H9 (cell line): ENCODE data around the gene ADGRG1. TPM values are rescaled to one million over a fixed set of nuclear protein-coding genes. Genes with fewer than 3 reads are reported as not detected.

Experiments used
- DNase-seq: peaks from one replicate; pipeline ENCODE4 v3.0.0-alpha.2; 2017
- H2AFZ ChIP-seq: one replicate; pipeline ENCODE4 v1.6.1; 2013; ENCODE audit warnings: mild to moderate bottlenecking, low read length, control low read depth, moderate library complexity
- H2AK5ac ChIP-seq: 2 replicates; pipeline ENCODE4 v1.6.1; 2013; ENCODE audit warnings: low read length, control low read depth, mixed read lengths; ENCODE audit not compliant: insufficient read length
- H2BK120ac ChIP-seq: one replicate; pipeline ENCODE4 v1.6.1; 2013; ENCODE audit warnings: low read depth, mild to moderate bottlenecking, low read length, control low read depth, inconsistent platforms; ENCODE audit not compliant: poor library complexity, severe bottlenecking
- H2BK12ac ChIP-seq: 2 replicates; pipeline ENCODE4 v1.6.1; 2013; ENCODE audit warnings: low read length, control low read depth, mixed read lengths, low read depth; ENCODE audit not compliant: insufficient read length
- H2BK15ac ChIP-seq: 2 replicates; pipeline ENCODE4 v1.6.1; 2013; ENCODE audit warnings: low read depth, low read length, control low read depth
- H2BK20ac ChIP-seq: one replicate; pipeline ENCODE4 v1.6.1; 2013; ENCODE audit warnings: low read depth, mild to moderate bottlenecking, low read length, control low read depth, inconsistent platforms; ENCODE audit not compliant: poor library complexity, severe bottlenecking
- H2BK5ac ChIP-seq: 2 replicates; pipeline ENCODE4 v1.6.1; 2013; ENCODE audit warnings: low read length, control low read depth, mixed read lengths; ENCODE audit not compliant: insufficient read length
- H3K14ac ChIP-seq: 2 replicates; pipeline ENCODE4 v1.6.1; 2013; ENCODE audit warnings: low read length, control low read depth; ENCODE audit not compliant: insufficient read depth
- H3K18ac ChIP-seq: 2 replicates; pipeline ENCODE4 v1.6.1; 2013; ENCODE audit warnings: low read depth, mild to moderate bottlenecking, mixed read lengths, low read length, control low read depth; ENCODE audit not compliant: insufficient read length
- H3K23ac ChIP-seq: 2 replicates; pipeline ENCODE4 v1.6.1; 2013; ENCODE audit warnings: low read length, control low read depth, mixed read lengths, low read depth; ENCODE audit not compliant: insufficient read length
- H3K23me2 ChIP-seq: 2 replicates; pipeline ENCODE4 v1.6.1; 2013; ENCODE audit warnings: low read depth, mild to moderate bottlenecking, mixed read lengths, low read length, control low read depth; ENCODE audit not compliant: insufficient read length, poor library complexity, severe bottlenecking
- H3K27ac ChIP-seq: 2 replicates; pipeline ENCODE4 v1.5.1; 2013; ENCODE audit warnings: low read length, control low read depth, mixed read lengths, low read depth; ENCODE audit not compliant: insufficient read length
- H3K27me3 ChIP-seq: 2 replicates; pipeline ENCODE4 v1.6.1; 2013; ENCODE audit warnings: low read length, control low read depth, inconsistent platforms; ENCODE audit not compliant: insufficient read depth
- H3K4ac ChIP-seq: 2 replicates; pipeline ENCODE4 v1.6.1; 2013; ENCODE audit warnings: low read depth, mild to moderate bottlenecking, control low read depth, inconsistent platforms, low read length, moderate library complexity
- H3K4me1 ChIP-seq: 2 replicates; pipeline ENCODE4 v1.6.1; 2013; ENCODE audit warnings: low read length, control low read depth, inconsistent platforms; ENCODE audit not compliant: insufficient read depth
- H3K4me2 ChIP-seq: 2 replicates; pipeline ENCODE4 v1.6.1; 2013; ENCODE audit warnings: low read length, control low read depth, mixed read lengths; ENCODE audit not compliant: insufficient read length, insufficient read depth
- H3K56ac ChIP-seq: 2 replicates; pipeline ENCODE4 v1.6.1; 2013; ENCODE audit warnings: low read depth, mild to moderate bottlenecking, mixed read lengths, low read length, control low read depth; ENCODE audit not compliant: insufficient read length
- H3K79me1 ChIP-seq: 2 replicates; pipeline ENCODE4 v1.6.1; 2013; ENCODE audit warnings: low read depth, mild to moderate bottlenecking, moderate library complexity, low read length, control low read depth, inconsistent platforms; ENCODE audit not compliant: insufficient read depth, poor library complexity, severe bottlenecking
- H3K79me2 ChIP-seq: 2 replicates; pipeline ENCODE4 v1.6.1; 2013; ENCODE audit warnings: low read length, control low read depth, inconsistent platforms; ENCODE audit not compliant: insufficient read depth
- H3K9ac ChIP-seq: 2 replicates; pipeline ENCODE4 v1.6.1; 2013; ENCODE audit warnings: low read length, control low read depth, mixed read lengths; ENCODE audit not compliant: insufficient read length; ENCODE audit errors: extremely low read depth
- H3K9me3 ChIP-seq: one replicate; pipeline ENCODE4 v1.6.1; 2013; ENCODE audit warnings: low read depth, low read length, inconsistent platforms; ENCODE audit not compliant: control insufficient read depth
- H3T11ph ChIP-seq: one replicate; pipeline ENCODE4 v1.6.1; 2013; ENCODE audit warnings: mild to moderate bottlenecking, low read length, control low read depth, inconsistent platforms
- H4K20me1 ChIP-seq: one replicate; pipeline ENCODE4 v1.6.1; 2013; ENCODE audit not compliant: control insufficient read depth, insufficient read length, insufficient read depth
- H4K5ac ChIP-seq: 2 replicates; pipeline ENCODE4 v1.6.1; 2013; ENCODE audit warnings: low read depth, mild to moderate bottlenecking, mixed read lengths, low read length, control low read depth; ENCODE audit not compliant: insufficient read length
- H4K8ac ChIP-seq: replicated peaks from 2 replicates; pipeline ENCODE4 v1.6.1; 2013; ENCODE audit warnings: low read length, control low read depth, mixed read lengths, low read depth; ENCODE audit not compliant: insufficient read length
- H4K91ac ChIP-seq: 2 replicates; pipeline ENCODE4 v1.6.1; 2013; ENCODE audit warnings: low read depth, mild to moderate bottlenecking, moderate library complexity, mixed read lengths, low read length, control low read depth; ENCODE audit not compliant: insufficient read length
- H3K27ac Mint-ChIP-seq, 3 experiments: 2 replicates in 2 of 3; 3 replicates in 1 of 3; pipeline ENCODE4 v1.8.0; 2020 to 2021; ENCODE audit warnings: mixed read lengths in 3 of 3, mild to moderate bottlenecking in 1 of 3, moderate library complexity in 1 of 3
- H3K27me3 Mint-ChIP-seq: 2 replicates; pipeline ENCODE4 v1.8.0; 2021; ENCODE audit warnings: low read depth, mild to moderate bottlenecking, moderate library complexity, mixed read lengths
- H3K36me3 Mint-ChIP-seq, 3 experiments: 2 replicates in 2 of 3; 3 replicates in 1 of 3; pipeline ENCODE4 v1.8.0; 2020 to 2021; ENCODE audit warnings: low read depth in 3 of 3, mixed read lengths in 3 of 3; ENCODE audit not compliant: insufficient read depth in 1 of 3
- H3K4me1 Mint-ChIP-seq, 2 experiments: 2 replicates each; pipeline ENCODE4 v1.8.0; 2020; ENCODE audit warnings: mixed read lengths in 2 of 2
- H3K4me3 Mint-ChIP-seq, 2 experiments: 2 replicates in 1 of 2; 3 replicates in 1 of 2; pipeline ENCODE4 v1.8.0; 2020 to 2021; ENCODE audit warnings: mild to moderate bottlenecking in 2 of 2, mixed read lengths in 2 of 2, moderate library complexity in 1 of 2
- H3K9me3 Mint-ChIP-seq, 2 experiments: 2 replicates in 1 of 2; 3 replicates in 1 of 2; pipeline ENCODE4 v1.8.0; 2020; ENCODE audit warnings: mild to moderate bottlenecking in 2 of 2, mixed read lengths in 2 of 2, moderate library complexity in 1 of 2
- CTCF ChIP-seq: fragments of 200-600 bp; sonication (generic); conservative IDR thresholded peaks from 3 replicates; pipeline ENCODE4 v1.8.0; 2021; ENCODE audit warnings: antibody characterized with exemption, mild to moderate bottlenecking
- WGBS: extraction: QIAGEN DNeasy Blood & Tissue Kit; methylation state at CpG from one replicate; pipeline ENCODE4 v1.1.7; 2013; ENCODE audit warnings: missing lambda C conversion rate, low lambda C conversion rate, mixed read lengths; ENCODE audit not compliant: insufficient read length; ENCODE audit errors: extremely low coverage; 5-methylcytosine and 5-hydroxymethylcytosine counted together
- total RNA-seq: library from RNA; stranded (reverse); gene quantifications from 2 replicates; pipeline ENCODE4 v1.2.1, GENCODE V29; 2021

Gene ADGRG1
- total RNA-seq, 1 experiment from 2014 or later: 1.1 TPM

- no peak overlapping the region for H2BK15ac ChIP-seq
- H3K4me1 ChIP-seq: no peaks in the 10 kb centered on the region
- no peak overlapping the region for H3K4ac ChIP-seq
- no peak overlapping the region for H2BK12ac ChIP-seq
- no peak overlapping the region for H2BK120ac ChIP-seq
- no peak overlapping the region for H3K27ac ChIP-seq
- no peaks in the 10 kb centered on the region for H3K23me2 ChIP-seq
- H3K23ac ChIP-seq: no peak overlapping the region
- H4K5ac ChIP-seq: no peak overlapping the region
- H4K8ac ChIP-seq: no peak overlapping the region
- no peak overlapping the region for H2BK20ac ChIP-seq
- H3K14ac ChIP-seq: no peak overlapping the region
- H2BK5ac ChIP-seq: no peak overlapping the region
- H3K9me3 Mint-ChIP-seq: peaks cover 2 to 3% of the 10 kb centered on the region in 2 experiments; a peak in 4 of 5 replicates
- H3K4me2 ChIP-seq: no peak overlapping the region
- WGBS: no CpG with 5 or more reads among the region's 1 CpG
- no peaks in the 10 kb centered on the region for H3K79me2 ChIP-seq
- no peaks in the 10 kb centered on the region for H4K20me1 ChIP-seq
- no peak overlapping the region for H4K91ac ChIP-seq
- no peaks in the 10 kb centered on the region for H3K27me3 ChIP-seq
- no peak overlapping the region for H2AFZ ChIP-seq
- H3K79me1 ChIP-seq: no peaks in the 10 kb centered on the region
- no peaks in the 10 kb centered on the region for H3K9me3 ChIP-seq
- H3K9ac ChIP-seq: no peak overlapping the region
- no peak overlapping the region for H3K18ac ChIP-seq
- H2AK5ac ChIP-seq: no peak overlapping the region
- peaks cover 7 to 9% of the 10 kb centered on the region in 2 experiments; a peak in 2 of 4 replicates for H3K4me1 Mint-ChIP-seq
- no peak overlapping the region for H3K56ac ChIP-seq
- no peak overlapping the region for H3K27ac Mint-ChIP-seq
- H3K36me3 Mint-ChIP-seq: no peaks in the 10 kb centered on the region
- no peak for TF ChIP-seq CTCF
- no peak for DNase-seq
- no peak overlapping the region for H3T11ph ChIP-seq
- peaks cover 40% of the 10 kb centered on the region for H3K27me3 Mint-ChIP-seq
- no peak overlapping the region for H3K4me3 Mint-ChIP-seq
These were observed 34.4 kb upstream of the ADGRG1 start for GRCh38 chr16:57593990-57594389.
